HCT116 (cell line): ENCODE measurements around the gene GRIK4. TPM values are rescaled to one million over a fixed set of nuclear protein-coding genes. Genes with fewer than 3 reads are reported as not detected.

Experiments used
- ATAC-seq: fragments of 200-7000 bp; cut with Tn5 transposase; 2 replicates; pipeline ENCODE4 v1.9.1; 2020; ENCODE audit warnings: mild to moderate bottlenecking, moderate library complexity
- BruUV-seq: library from RNA; stranded (reverse); fragments of 400-500 nt; replicated peaks from 2 replicates; lab custom pipeline; 2021; lab: Mats Ljungman, UMichigan
- CTCF ChIA-PET: fragments of 300-600 bp; sonication (Branson Sonifier 250); formaldehyde crosslinking; loops from one replicate; lab custom pipeline; 2021; ENCODE audit warnings: antibody characterized with exemption; lab: Charles Lee
- POLR2A ChIA-PET: fragments of 300-600, 350-600 bp; sonication (Branson Sonifier 250); formaldehyde crosslinking; loops from one replicate; lab custom pipeline; 2021; ENCODE audit warnings: antibody characterized with exemption; lab: Charles Lee
- RAD21 ChIA-PET, 2 experiments: fragments of 300-600 bp; sonication (Branson Sonifier 250); formaldehyde crosslinking; loops; one replicate each; lab custom pipeline; 2023; ENCODE audit warnings: low total read pairs in 2 of 2; ENCODE audit not compliant: uncharacterized antibody in 2 of 2, unreplicated experiment in 2 of 2, low non-redundant PET in 1 of 2; lab: Charles Lee
- DNase-seq: peaks from one replicate; pipeline ENCODE4 v3.0.0-alpha.2; 2010; ENCODE audit warnings: low read depth, low spot score
- H2AFZ ChIP-seq: fragments of 200-600 bp; shearing (Covaris generic), sonication (generic); 2 replicates; pipeline ENCODE4 v1.6.1; 2017; ENCODE audit warnings: low read depth, mixed run types, mixed read lengths, antibody characterized with exemption, low read length; ENCODE audit not compliant: poor library complexity, severe bottlenecking
- H3K27ac ChIP-seq: 2 replicates; pipeline ENCODE4 v1.5.1; 2012; ENCODE audit warnings: low read depth, low read length
- H3K27me3 ChIP-seq: fragments of 200-600 bp; sonication (generic); 2 replicates; pipeline ENCODE4 v1.6.1; 2016; ENCODE audit warnings: mixed run types, low read length, mixed read lengths; ENCODE audit not compliant: insufficient read depth
- H3K36me3 ChIP-seq, 2 experiments: fragments of 200-500 bp in 1 of 2; fragments of 200-600 bp in 1 of 2; sonication (Bioruptor generic) in 1 of 2; sonication (generic) in 1 of 2; 2 replicates each; pipeline versions ENCODE4 v1.5.1 to v1.6.1; 2014 to 2016; ENCODE audit warnings: low read length in 2 of 2, inconsistent platforms in 1 of 2, mixed read lengths in 1 of 2, mixed run types in 1 of 2; ENCODE audit not compliant: insufficient read depth in 2 of 2, control insufficient read depth in 1 of 2
- H3K4me1 ChIP-seq, 2 experiments: fragments of 200-600 bp in 1 of 2; sonication (generic) in 1 of 2; 2 replicates each; pipeline versions ENCODE4 v1.5.1 to v1.6.1; 2012 to 2017; ENCODE audit warnings: low read length in 2 of 2, inconsistent platforms in 1 of 2, mild to moderate bottlenecking in 1 of 2, mixed read lengths in 1 of 2, mixed run types in 1 of 2, moderate library complexity in 1 of 2; ENCODE audit not compliant: insufficient read depth in 2 of 2, control insufficient read depth in 1 of 2
- H3K4me2 ChIP-seq: fragments of 200-600 bp; sonication (generic); 2 replicates; pipeline ENCODE4 v1.6.1; 2017; ENCODE audit warnings: mixed run types, low read length, mixed read lengths
- H3K4me3 ChIP-seq, 2 experiments: fragments of 200-600 bp in 1 of 2; sonication (generic) in 1 of 2; replicated peaks in 1 of 2; 2 replicates each; pipeline ENCODE4 v1.5.1; 2011 to 2016; ENCODE audit warnings: low read length in 2 of 2, control low read depth in 1 of 2, low read depth in 1 of 2, mild to moderate bottlenecking in 1 of 2, mixed read lengths in 1 of 2, mixed run types in 1 of 2
- H3K79me2 ChIP-seq: fragments of 200-600 bp; sonication (generic); 2 replicates; pipeline ENCODE4 v1.6.1; 2017; ENCODE audit warnings: mild to moderate bottlenecking, mixed run types, low read length, moderate library complexity, mixed read lengths; ENCODE audit not compliant: insufficient read depth
- H3K9ac ChIP-seq: fragments of 200-600 bp; sonication (generic); 2 replicates; pipeline ENCODE4 v1.6.1; 2016; ENCODE audit warnings: low read length, mixed read lengths
- H3K9me2 ChIP-seq: fragments of 200-600 bp; sonication (generic), shearing (Covaris generic); 2 replicates; pipeline ENCODE4 v1.6.1; 2017; ENCODE audit warnings: mixed run types, mild to moderate bottlenecking, moderate library complexity; ENCODE audit not compliant: insufficient read depth
- H3K9me3 ChIP-seq, 2 experiments: fragments of 200-500 bp in 1 of 2; fragments of 200-600 bp in 1 of 2; sonication (Bioruptor generic) in 1 of 2; sonication (generic) in 1 of 2; 2 replicates each; pipeline ENCODE4 v1.6.1; 2014 to 2017; ENCODE audit warnings: low read length in 2 of 2, mixed read lengths in 2 of 2, inconsistent platforms in 1 of 2, low read depth in 1 of 2, mild to moderate bottlenecking in 1 of 2, mixed run types in 1 of 2, moderate library complexity in 1 of 2; ENCODE audit not compliant: control insufficient read depth in 1 of 2, insufficient read depth in 1 of 2
- H4K20me1 ChIP-seq: fragments of 200-600 bp; sonication (generic), shearing (Covaris generic); 2 replicates; pipeline ENCODE4 v1.6.1; 2017; ENCODE audit warnings: mixed run types, mild to moderate bottlenecking, moderate library complexity; ENCODE audit not compliant: insufficient read depth
- CEBPB ChIP-seq: IDR thresholded peaks from 2 replicates; pipeline ENCODE4 v1.6.1; 2012; ENCODE audit warnings: low read depth
- EGR1 ChIP-seq: IDR thresholded peaks from 2 replicates; pipeline ENCODE4 v1.6.1; 2012; ENCODE audit warnings: low read depth
- EZH2 ChIP-seq: fragments of 200-600 bp; sonication (generic); IDR thresholded peaks from 2 replicates; pipeline ENCODE4 v1.6.1; 2017; ENCODE audit warnings: antibody characterized with exemption, mixed run types
- EZH2phosphoT487 ChIP-seq: fragments of 200-600 bp; IDR thresholded peaks from 2 replicates; pipeline ENCODE4 v1.6.1; 2018; ENCODE audit warnings: antibody characterized with exemption, borderline replicate concordance
- POLR2AphosphoS5 ChIP-seq: IDR thresholded peaks from 2 replicates; pipeline ENCODE4 v1.6.1; 2011; ENCODE audit warnings: mild to moderate bottlenecking, low read depth, low read length, moderate library complexity
- TCF7L2 ChIP-seq: IDR thresholded peaks from 2 replicates; pipeline ENCODE4 v1.7.0; 2011; ENCODE audit warnings: borderline replicate concordance, inconsistent platforms; ENCODE audit not compliant: insufficient read depth, insufficient read length; ENCODE audit errors: extremely low read depth
- YY1 ChIP-seq: IDR thresholded peaks from 2 replicates; pipeline ENCODE4 v1.6.1; 2011; ENCODE audit warnings: low read length, low read depth, moderate library complexity, mild to moderate bottlenecking; ENCODE audit not compliant: insufficient replicate concordance; ENCODE audit errors: extremely low read depth
- intact Hi-C: fragments of 100-400 bp; cut with micrococcal nuclease; formaldehyde crosslinking; loops from 2 replicates; pipeline ENCODE4 v1.10.0; 2022
- total RNA-seq: library from RNA; stranded (reverse); gene quantifications from one replicate; pipeline ENCODE4 v1.2.1, GENCODE V29; 2021; ENCODE audit not compliant: unreplicated experiment
- TF ChIP-seq, protein P1 (sequence below): IDR thresholded peaks from 2 replicates; pipeline ENCODE4 v1.6.1; 2012; ENCODE audit warnings: low read depth
- TF ChIP-seq, protein P2 (sequence below), 3 experiments: fragments of 200-600 bp in 1 of 3; sonication (generic) in 1 of 3; IDR thresholded peaks in 2 of 3; conservative IDR thresholded peaks in 1 of 3; 2 replicates each; pipeline ENCODE4 v1.5.1; 2012 to 2017; ENCODE audit warnings: low read depth in 2 of 3, low read length in 2 of 3, antibody characterized with exemption in 1 of 3, borderline replicate concordance in 1 of 3, control low read depth in 1 of 3, mild to moderate bottlenecking in 1 of 3, mixed read lengths in 1 of 3, mixed run types in 1 of 3, moderate library complexity in 1 of 3; ENCODE audit not compliant: insufficient read depth in 1 of 3

Gene GRIK4
- total RNA-seq, 1 experiment from 2014 or later, result 0.52 TPM

DNA sequence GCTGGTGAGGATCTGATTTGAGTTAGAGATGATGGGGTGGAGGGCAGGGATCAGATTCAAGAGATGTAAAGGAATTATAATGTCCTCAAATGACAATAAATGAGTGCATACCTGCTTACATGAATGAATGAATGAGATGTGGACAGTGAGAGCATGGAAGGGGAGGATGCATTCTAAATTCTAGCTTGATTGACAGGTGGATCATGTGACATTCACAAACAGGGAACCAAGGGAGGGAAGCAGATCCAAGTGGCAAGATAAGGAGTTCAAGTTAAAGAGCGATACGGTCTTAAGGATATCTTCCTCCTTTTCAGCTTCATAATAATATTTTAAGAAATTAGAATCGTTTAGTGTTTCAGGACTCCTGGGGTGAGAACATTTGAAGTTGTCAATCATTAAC, 341.9 kb downstream of the GRIK4 start:
- ChIA-PET CTCF (no interaction called here), RAD21 (no interaction called here), POLR2A (no interaction called here)
- Histone ChIP-seq H3K27ac (no peak overlapping the region), H3K9me2 (no peaks in the 10 kb centered on the region), H3K4me1 (peaks cover 0 to under 1% of the 10 kb centered on the region in 2 experiments; a peak in 1 of 4 replicates), H4K20me1 (no peaks in the 10 kb centered on the region), H3K9ac (no peak overlapping the region), H3K4me2 (no peak overlapping the region), H3K9me3 (no peaks in the 10 kb centered on the region), H2AFZ (no peak overlapping the region), H3K79me2 (no peaks in the 10 kb centered on the region), H3K36me3 (no peaks in the 10 kb centered on the region), H3K27me3 (peaks cover 42% of the 10 kb centered on the region; the same call in 1 of the 2 replicates), H3K4me3 (no peak overlapping the region)
- DNase-seq (no peak), ATAC-seq (no peak)
- intact Hi-C loops, result no loop called here
- BruUV-seq, result no TSS peak
- TF ChIP-seq EGR1, result no peak
- no peak for TF ChIP-seq EZH2phosphoT487
- TF ChIP-seq TCF7L2, result no peak
- TF ChIP-seq, protein P1, sequence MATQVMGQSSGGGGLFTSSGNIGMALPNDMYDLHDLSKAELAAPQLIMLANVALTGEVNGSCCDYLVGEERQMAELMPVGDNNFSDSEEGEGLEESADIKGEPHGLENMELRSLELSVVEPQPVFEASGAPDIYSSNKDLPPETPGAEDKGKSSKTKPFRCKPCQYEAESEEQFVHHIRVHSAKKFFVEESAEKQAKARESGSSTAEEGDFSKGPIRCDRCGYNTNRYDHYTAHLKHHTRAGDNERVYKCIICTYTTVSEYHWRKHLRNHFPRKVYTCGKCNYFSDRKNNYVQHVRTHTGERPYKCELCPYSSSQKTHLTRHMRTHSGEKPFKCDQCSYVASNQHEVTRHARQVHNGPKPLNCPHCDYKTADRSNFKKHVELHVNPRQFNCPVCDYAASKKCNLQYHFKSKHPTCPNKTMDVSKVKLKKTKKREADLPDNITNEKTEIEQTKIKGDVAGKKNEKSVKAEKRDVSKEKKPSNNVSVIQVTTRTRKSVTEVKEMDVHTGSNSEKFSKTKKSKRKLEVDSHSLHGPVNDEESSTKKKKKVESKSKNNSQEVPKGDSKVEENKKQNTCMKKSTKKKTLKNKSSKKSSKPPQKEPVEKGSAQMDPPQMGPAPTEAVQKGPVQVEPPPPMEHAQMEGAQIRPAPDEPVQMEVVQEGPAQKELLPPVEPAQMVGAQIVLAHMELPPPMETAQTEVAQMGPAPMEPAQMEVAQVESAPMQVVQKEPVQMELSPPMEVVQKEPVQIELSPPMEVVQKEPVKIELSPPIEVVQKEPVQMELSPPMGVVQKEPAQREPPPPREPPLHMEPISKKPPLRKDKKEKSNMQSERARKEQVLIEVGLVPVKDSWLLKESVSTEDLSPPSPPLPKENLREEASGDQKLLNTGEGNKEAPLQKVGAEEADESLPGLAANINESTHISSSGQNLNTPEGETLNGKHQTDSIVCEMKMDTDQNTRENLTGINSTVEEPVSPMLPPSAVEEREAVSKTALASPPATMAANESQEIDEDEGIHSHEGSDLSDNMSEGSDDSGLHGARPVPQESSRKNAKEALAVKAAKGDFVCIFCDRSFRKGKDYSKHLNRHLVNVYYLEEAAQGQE, result no peak

DNA sequence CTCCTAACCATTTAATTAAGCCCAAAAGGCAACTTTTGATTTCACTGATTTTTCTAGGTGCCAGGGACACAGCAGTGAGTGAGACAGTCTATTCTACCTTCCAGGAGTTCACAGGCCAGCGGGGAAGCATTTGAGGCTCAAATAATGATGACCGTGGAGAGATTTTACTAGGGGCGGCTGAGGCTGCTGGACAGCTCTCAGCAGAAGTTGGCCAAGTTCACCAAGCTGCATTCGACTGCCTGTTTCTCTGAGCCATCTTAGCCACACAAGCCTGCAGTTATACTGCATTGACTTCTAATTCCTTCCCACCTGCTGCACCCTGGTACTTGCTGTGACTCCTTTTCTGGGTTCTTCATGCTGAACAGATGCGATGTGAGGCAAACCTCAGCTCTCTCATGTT, 343.4 kb downstream of the GRIK4 start:
- POLR2A ChIA-PET, result no interaction called here
- no peaks in the 10 kb centered on the region for H4K20me1 ChIP-seq
- peaks cover 36% of the 10 kb centered on the region; the same call in 1 of the 2 replicates for H3K27me3 ChIP-seq
- no peaks in the 10 kb centered on the region for H3K79me2 ChIP-seq
- BruUV-seq, result no TSS peak
- no peaks in the 10 kb centered on the region for H3K9me3 ChIP-seq
- no peak for DNase-seq
- no peak overlapping the region for H3K27ac ChIP-seq
- no peak overlapping the region for H2AFZ ChIP-seq
- H3K36me3 ChIP-seq, result no peaks in the 10 kb centered on the region
- ATAC-seq, result no peak
- H3K4me3 ChIP-seq, result no peak overlapping the region
- H3K9me2 ChIP-seq, result no peaks in the 10 kb centered on the region
- TF ChIP-seq CEBPB (no peak), POLR2AphosphoS5 (no peak), EZH2 (no peak), YY1 (no peak)
- TF ChIP-seq, protein P1, result peak; percentile 7; the same call in 1 of the 2 replicates
- TF ChIP-seq, protein P2, sequence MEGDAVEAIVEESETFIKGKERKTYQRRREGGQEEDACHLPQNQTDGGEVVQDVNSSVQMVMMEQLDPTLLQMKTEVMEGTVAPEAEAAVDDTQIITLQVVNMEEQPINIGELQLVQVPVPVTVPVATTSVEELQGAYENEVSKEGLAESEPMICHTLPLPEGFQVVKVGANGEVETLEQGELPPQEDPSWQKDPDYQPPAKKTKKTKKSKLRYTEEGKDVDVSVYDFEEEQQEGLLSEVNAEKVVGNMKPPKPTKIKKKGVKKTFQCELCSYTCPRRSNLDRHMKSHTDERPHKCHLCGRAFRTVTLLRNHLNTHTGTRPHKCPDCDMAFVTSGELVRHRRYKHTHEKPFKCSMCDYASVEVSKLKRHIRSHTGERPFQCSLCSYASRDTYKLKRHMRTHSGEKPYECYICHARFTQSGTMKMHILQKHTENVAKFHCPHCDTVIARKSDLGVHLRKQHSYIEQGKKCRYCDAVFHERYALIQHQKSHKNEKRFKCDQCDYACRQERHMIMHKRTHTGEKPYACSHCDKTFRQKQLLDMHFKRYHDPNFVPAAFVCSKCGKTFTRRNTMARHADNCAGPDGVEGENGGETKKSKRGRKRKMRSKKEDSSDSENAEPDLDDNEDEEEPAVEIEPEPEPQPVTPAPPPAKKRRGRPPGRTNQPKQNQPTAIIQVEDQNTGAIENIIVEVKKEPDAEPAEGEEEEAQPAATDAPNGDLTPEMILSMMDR (IDR thresholded peaks at IDR 0.05 in 2 of 3, conservative IDR thresholded peaks at IDR 0.05 in 1 of 3; ENCODE audit: borderline replicate concordance in 1 of 3, insufficient read depth in 1 of 3, low read depth in 2 of 3, low read length in 2 of 3), result no peak
- no peak overlapping the region for H3K9ac ChIP-seq
- RAD21 ChIA-PET, result no interaction called here
- intact Hi-C loops, result no loop called here
- CTCF ChIA-PET, result no interaction called here
- H3K4me2 ChIP-seq, result no peak overlapping the region
- peaks cover 0 to 7% of the 10 kb centered on the region in 2 experiments; a peak in 1 of 4 replicates for H3K4me1 ChIP-seq
